ENCODE measurements around the gene LHFPL6.

The LHFPL6 gene

GRCh38 chr13:39457274-39457673, 145.7 kb downstream of the LHFPL6 start:
- DNase-seq = no peak

- DNase-seq = no peak
These were observed 147.3 kb downstream of the LHFPL6 start for GRCh38 chr13:39455521-39456175.

- no peak for DNase-seq
These were observed 150.2 kb downstream of the LHFPL6 start for GRCh38 chr13:39452834-39453233.

- DNase-seq = no peak
These were observed 150.6 kb downstream of the LHFPL6 start for GRCh38 chr13:39452417-39452816.

- DNase-seq = no peak
These were observed 151.1 kb downstream of the LHFPL6 start for GRCh38 chr13:39451860-39452301.

- DNase-seq = no peak
These were observed 151.7 kb downstream of the LHFPL6 start for GRCh38 chr13:39451301-39451700.

- DNase-seq = no peak
These were observed 152.8 kb downstream of the LHFPL6 start for GRCh38 chr13:39450176-39450575.

GRCh38 chr13:39448834-39449233, 154.2 kb downstream of the LHFPL6 start:
- DNase-seq = no peak

GRCh38 chr13:39446865-39447264, 156.1 kb downstream of the LHFPL6 start:
- DNase-seq = no peak

- DNase-seq = no peak
These were observed 158.1 kb downstream of the LHFPL6 start for GRCh38 chr13:39444866-39445265.

- no peak for DNase-seq
These were observed 169.3 kb downstream of the LHFPL6 start for GRCh38 chr13:39433651-39434050.

GRCh38 chr13:39432196-39432595, 170.8 kb downstream of the LHFPL6 start:
- no peak for DNase-seq

GRCh38 chr13:39422845-39423565, 180.0 kb downstream of the LHFPL6 start:
- no peak for DNase-seq

- no peak for DNase-seq
These were observed 183.1 kb downstream of the LHFPL6 start for GRCh38 chr13:39419876-39420275.

GRCh38 chr13:39419068-39419467, 183.9 kb downstream of the LHFPL6 start:
- no peak for DNase-seq

- no peak for DNase-seq
These were observed 184.6 kb downstream of the LHFPL6 start for GRCh38 chr13:39418424-39418823.

- no peak for DNase-seq
These were observed 185.3 kb downstream of the LHFPL6 start for GRCh38 chr13:39417643-39418042.

- no peak for DNase-seq
These were observed 185.9 kb downstream of the LHFPL6 start for GRCh38 chr13:39417131-39417530.

GRCh38 chr13:39415008-39415802, 187.8 kb downstream of the LHFPL6 start:
- no peak for DNase-seq

- no peak for DNase-seq
These were observed 188.7 kb downstream of the LHFPL6 start for GRCh38 chr13:39414339-39414738.

- DNase-seq = no peak
These were observed 191.5 kb downstream of the LHFPL6 start for GRCh38 chr13:39411511-39411910.

- DNase-seq = no peak
These were observed 192.0 kb downstream of the LHFPL6 start for GRCh38 chr13:39410964-39411363.

- DNase-seq = no peak
These were observed 192.7 kb downstream of the LHFPL6 start for GRCh38 chr13:39410096-39410901.

Measured in activated naive CD4-positive, alpha-beta T cell treated with anti-CD3 and anti-CD28 coated beads, Interleukin-2, amount 50 U/mL, for 16 hours (primary cell).